K562 (cell line): ENCODE measurements around the gene AHI1. TPM values are rescaled to one million over a fixed set of nuclear protein-coding genes. Genes with fewer than 3 reads are reported as not detected.
A peak's percentile ranks its signal among the peaks of the same experiment; 100 is the strongest.

ENCODE experiments used
- CBX1 ChIP-seq: sonication (generic); IDR thresholded peaks from 2 replicates; pipeline ENCODE4 v1.6.1; 2016; ENCODE audit warnings: antibody characterized with exemption, low read depth, mild to moderate bottlenecking
- CGGBP1 ChIP-seq: fragments of 250-450 bp; sonication (Bioruptor Pico); IDR thresholded peaks from 2 replicates; pipeline ENCODE4 v1.9.0; 2021; ENCODE audit warnings: mild to moderate bottlenecking
- EGR1 ChIP-seq: fragments of 450-650 bp; conservative IDR thresholded peaks from 2 replicates; pipeline ENCODE4 v1.6.1; 2017; ENCODE audit warnings: mild to moderate bottlenecking
- GATAD2A ChIP-seq: fragments of 450-650 bp; IDR thresholded peaks from 2 replicates; pipeline ENCODE4 v1.6.1; 2017
- TBP ChIP-seq: optimal IDR thresholded peaks from 2 replicates; pipeline ENCODE3; 2011; ENCODE audit warnings: low read depth, low read length, improper control_type of control experiment
- ZNF57 ChIP-seq: fragments of 450-650 bp; formaldehyde crosslinking; IDR thresholded peaks from 2 replicates; pipeline ENCODE4 v1.4.0; 2020; ENCODE audit warnings: mild to moderate bottlenecking, moderate library complexity
- polyA plus RNA-seq, 8 experiments: library from polyadenylated mRNA; depleted of rRNA in 4 of 8; stranded (reverse) in 5 of 8; unstranded in 3 of 8; fragments of >200 nt; fragmentation: Nextera tagmentation in 2 of 8; fragmentation: Illumina TruSeq in 1 of 8; extraction: Ambion mirVana in 2 of 8; extraction: Trizol in 1 of 8; gene quantifications; 2 replicates each; pipeline versions ENCODE4 v1.2.1 to v1.2.3, GENCODE V29; 2011 to 2014; ENCODE audit warnings: inconsistent platforms in 1 of 8, missing spikeins in 1 of 8
- total RNA-seq, 7 experiments: library from RNA; depleted of rRNA in 6 of 7; stranded (reverse); fragments of >200 nt in 6 of 7; fragmentation: Illumina TruSeq in 2 of 7; extraction: Trizol in 2 of 7; gene quantifications; 2 replicates each; pipeline versions ENCODE4 v1.2.1 to v1.2.3, GENCODE V29; 2011 to 2021; ENCODE audit warnings: low replicate concordance in 1 of 7
- TF ChIP-seq, protein P1 (sequence below), 2 experiments: fragments of 450-650 bp; formaldehyde crosslinking in 1 of 2; IDR thresholded peaks; 2 replicates each; pipeline versions ENCODE4 v1.4.0 to v1.6.1; 2014 to 2020; ENCODE audit warnings: mild to moderate bottlenecking in 2 of 2, borderline replicate concordance in 1 of 2, low read depth in 1 of 2
- TF ChIP-seq, protein P2 (sequence below): fragments of 450-650 bp; IDR thresholded peaks from 2 replicates; pipeline ENCODE4 v1.6.1; 2017; ENCODE audit warnings: antibody characterized with exemption, mild to moderate bottlenecking

The AHI1 gene
- total and polyA plus RNA-seq, 9 of the 15 experiments (the other 6 are each of a cell fraction or from before 2014, with no cell fraction given) = 24.7 to 54.9 (median 32.2) TPM

DNA sequence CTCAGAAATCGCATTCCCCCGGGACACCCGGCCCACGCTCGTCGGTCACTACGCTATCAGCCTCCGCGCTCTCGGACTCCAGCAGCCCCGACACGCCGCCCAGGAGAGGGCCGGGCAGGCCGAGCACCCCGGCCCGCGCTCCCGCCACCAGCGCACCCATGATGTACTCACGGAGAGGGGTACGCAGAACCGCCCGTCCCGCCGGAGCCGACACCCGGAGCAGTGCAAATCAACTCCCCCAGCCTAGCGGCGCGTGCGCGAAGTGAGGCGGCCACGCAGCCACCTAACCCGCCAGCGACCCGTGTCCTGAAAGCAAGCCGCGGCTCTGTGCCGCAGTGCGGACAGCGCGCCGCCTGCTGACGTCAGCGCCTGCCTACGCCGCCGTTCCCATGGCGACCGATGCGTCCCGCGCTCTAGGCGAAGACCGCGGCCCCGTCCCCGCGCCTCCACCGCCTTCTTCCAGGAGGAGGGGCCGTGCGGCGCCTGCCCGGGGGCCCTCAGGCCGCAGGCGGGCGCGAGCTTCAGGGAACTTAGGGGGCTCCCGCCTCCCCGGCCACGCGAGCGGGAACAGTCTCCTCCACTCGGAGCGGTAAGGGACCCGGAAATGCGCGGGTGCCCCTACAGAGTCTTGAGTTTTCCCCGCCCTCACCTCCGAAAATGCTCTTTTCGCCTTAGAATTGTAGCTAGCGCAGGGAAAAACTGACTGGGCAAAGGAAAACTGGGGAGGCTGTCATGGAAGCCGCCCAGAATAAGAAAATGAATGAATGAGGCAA is at the start of gene AHI1 (continued):
- TF ChIP-seq, protein P1, sequence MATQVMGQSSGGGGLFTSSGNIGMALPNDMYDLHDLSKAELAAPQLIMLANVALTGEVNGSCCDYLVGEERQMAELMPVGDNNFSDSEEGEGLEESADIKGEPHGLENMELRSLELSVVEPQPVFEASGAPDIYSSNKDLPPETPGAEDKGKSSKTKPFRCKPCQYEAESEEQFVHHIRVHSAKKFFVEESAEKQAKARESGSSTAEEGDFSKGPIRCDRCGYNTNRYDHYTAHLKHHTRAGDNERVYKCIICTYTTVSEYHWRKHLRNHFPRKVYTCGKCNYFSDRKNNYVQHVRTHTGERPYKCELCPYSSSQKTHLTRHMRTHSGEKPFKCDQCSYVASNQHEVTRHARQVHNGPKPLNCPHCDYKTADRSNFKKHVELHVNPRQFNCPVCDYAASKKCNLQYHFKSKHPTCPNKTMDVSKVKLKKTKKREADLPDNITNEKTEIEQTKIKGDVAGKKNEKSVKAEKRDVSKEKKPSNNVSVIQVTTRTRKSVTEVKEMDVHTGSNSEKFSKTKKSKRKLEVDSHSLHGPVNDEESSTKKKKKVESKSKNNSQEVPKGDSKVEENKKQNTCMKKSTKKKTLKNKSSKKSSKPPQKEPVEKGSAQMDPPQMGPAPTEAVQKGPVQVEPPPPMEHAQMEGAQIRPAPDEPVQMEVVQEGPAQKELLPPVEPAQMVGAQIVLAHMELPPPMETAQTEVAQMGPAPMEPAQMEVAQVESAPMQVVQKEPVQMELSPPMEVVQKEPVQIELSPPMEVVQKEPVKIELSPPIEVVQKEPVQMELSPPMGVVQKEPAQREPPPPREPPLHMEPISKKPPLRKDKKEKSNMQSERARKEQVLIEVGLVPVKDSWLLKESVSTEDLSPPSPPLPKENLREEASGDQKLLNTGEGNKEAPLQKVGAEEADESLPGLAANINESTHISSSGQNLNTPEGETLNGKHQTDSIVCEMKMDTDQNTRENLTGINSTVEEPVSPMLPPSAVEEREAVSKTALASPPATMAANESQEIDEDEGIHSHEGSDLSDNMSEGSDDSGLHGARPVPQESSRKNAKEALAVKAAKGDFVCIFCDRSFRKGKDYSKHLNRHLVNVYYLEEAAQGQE (IDR thresholded peaks at IDR 0.05; ENCODE audit: borderline replicate concordance) = no peak
- TF ChIP-seq, protein P1 (CRISPR knock-in tag; IDR thresholded peaks at IDR 0.05; ENCODE audit: low read depth) = peak; percentile 50
- TF ChIP-seq GATAD2A (peak; percentile 87), EGR1 (peak; percentile 80), CGGBP1 (CRISPR knock-in tag) (peak; percentile 6; the same call in 1 of the 2 replicates), TBP (peak; percentile 92), ZNF57 (CRISPR knock-in tag) (no peak), CBX1 (peak; percentile 88)
- TF ChIP-seq, protein P2, sequence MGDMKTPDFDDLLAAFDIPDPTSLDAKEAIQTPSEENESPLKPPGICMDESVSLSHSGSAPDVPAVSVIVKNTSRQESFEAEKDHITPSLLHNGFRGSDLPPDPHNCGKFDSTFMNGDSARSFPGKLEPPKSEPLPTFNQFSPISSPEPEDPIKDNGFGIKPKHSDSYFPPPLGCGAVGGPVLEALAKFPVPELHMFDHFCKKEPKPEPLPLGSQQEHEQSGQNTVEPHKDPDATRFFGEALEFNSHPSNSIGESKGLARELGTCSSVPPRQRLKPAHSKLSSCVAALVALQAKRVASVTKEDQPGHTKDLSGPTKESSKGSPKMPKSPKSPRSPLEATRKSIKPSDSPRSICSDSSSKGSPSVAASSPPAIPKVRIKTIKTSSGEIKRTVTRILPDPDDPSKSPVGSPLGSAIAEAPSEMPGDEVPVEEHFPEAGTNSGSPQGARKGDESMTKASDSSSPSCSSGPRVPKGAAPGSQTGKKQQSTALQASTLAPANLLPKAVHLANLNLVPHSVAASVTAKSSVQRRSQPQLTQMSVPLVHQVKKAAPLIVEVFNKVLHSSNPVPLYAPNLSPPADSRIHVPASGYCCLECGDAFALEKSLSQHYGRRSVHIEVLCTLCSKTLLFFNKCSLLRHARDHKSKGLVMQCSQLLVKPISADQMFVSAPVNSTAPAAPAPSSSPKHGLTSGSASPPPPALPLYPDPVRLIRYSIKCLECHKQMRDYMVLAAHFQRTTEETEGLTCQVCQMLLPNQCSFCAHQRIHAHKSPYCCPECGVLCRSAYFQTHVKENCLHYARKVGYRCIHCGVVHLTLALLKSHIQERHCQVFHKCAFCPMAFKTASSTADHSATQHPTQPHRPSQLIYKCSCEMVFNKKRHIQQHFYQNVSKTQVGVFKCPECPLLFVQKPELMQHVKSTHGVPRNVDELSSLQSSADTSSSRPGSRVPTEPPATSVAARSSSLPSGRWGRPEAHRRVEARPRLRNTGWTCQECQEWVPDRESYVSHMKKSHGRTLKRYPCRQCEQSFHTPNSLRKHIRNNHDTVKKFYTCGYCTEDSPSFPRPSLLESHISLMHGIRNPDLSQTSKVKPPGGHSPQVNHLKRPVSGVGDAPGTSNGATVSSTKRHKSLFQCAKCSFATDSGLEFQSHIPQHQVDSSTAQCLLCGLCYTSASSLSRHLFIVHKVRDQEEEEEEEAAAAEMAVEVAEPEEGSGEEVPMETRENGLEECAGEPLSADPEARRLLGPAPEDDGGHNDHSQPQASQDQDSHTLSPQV = no peak
